DOHH2 (cell line): ENCODE measurements around the gene IFNAR2.
A peak's percentile ranks its signal among the peaks of the same experiment; 100 is the strongest.

ENCODE experiments used
- H3F3A ChIP-seq: fragments of 200-600 bp; sonication (generic), shearing (Covaris generic); 2 replicates; pipeline ENCODE4 v1.6.0; 2016; ENCODE audit warnings: antibody characterized with exemption, mild to moderate bottlenecking; ENCODE audit not compliant: control insufficient read depth, insufficient read depth
- H3K27ac ChIP-seq: fragments of 200-600 bp; sonication (generic); 2 replicates; pipeline ENCODE4 v1.5.1; 2014; ENCODE audit warnings: low read depth, mild to moderate bottlenecking, low read length, moderate library complexity
- H3K27me3 ChIP-seq: fragments of 200-600 bp; sonication (generic); 2 replicates; pipeline ENCODE4 v1.6.1; 2014; ENCODE audit warnings: mild to moderate bottlenecking, low read length, mixed read lengths; ENCODE audit not compliant: control insufficient read depth
- H3K36me3 ChIP-seq: fragments of 200-600 bp; sonication (generic); 2 replicates; pipeline ENCODE4 v1.6.1; 2014; ENCODE audit warnings: mild to moderate bottlenecking, low read length, moderate library complexity, mixed read lengths; ENCODE audit not compliant: control insufficient read depth
- H3K4me1 ChIP-seq: fragments of 200-600 bp; sonication (generic); 2 replicates; pipeline ENCODE4 v1.6.1; 2014; ENCODE audit warnings: mild to moderate bottlenecking, low read length, mixed read lengths; ENCODE audit not compliant: control insufficient read depth
- H3K4me2 ChIP-seq: fragments of 200-600 bp; sonication (generic); 2 replicates; pipeline ENCODE4 v1.6.0; 2014; ENCODE audit warnings: mild to moderate bottlenecking, low read length, moderate library complexity
- H3K4me3 ChIP-seq: fragments of 200-600 bp; sonication (generic); 2 replicates; pipeline ENCODE4 v1.5.1; 2014; ENCODE audit warnings: mild to moderate bottlenecking, low read length, mixed read lengths
- H3K79me2 ChIP-seq: fragments of 200-600 bp; sonication (generic); 2 replicates; pipeline ENCODE4 v1.6.1; 2014; ENCODE audit warnings: mild to moderate bottlenecking, low read length, mixed read lengths; ENCODE audit not compliant: control insufficient read depth
- H3K9me2 ChIP-seq: fragments of 200-600 bp; sonication (generic); replicated peaks from 2 replicates; pipeline ENCODE4 v1.6.1; 2014; ENCODE audit warnings: mild to moderate bottlenecking, low read length, mixed read lengths; ENCODE audit not compliant: control insufficient read depth
- H3K9me3 ChIP-seq: fragments of 200-600 bp; sonication (generic); 2 replicates; pipeline ENCODE4 v1.6.1; 2014; ENCODE audit warnings: antibody characterized with exemption, low read length, mixed read lengths; ENCODE audit not compliant: control insufficient read depth, insufficient read depth
- H4K20me1 ChIP-seq: fragments of 200-600 bp; sonication (generic); 2 replicates; pipeline ENCODE4 v1.6.0; 2014; ENCODE audit warnings: low read depth, mild to moderate bottlenecking, antibody characterized with exemption, low read length, moderate library complexity; ENCODE audit not compliant: control insufficient read depth, insufficient read depth
- EZH2phosphoT487 ChIP-seq: fragments of 200-600 bp; sonication (generic); IDR thresholded peaks from 2 replicates; pipeline ENCODE4 v1.6.1; 2017; ENCODE audit warnings: borderline replicate concordance, mild to moderate bottlenecking, antibody characterized with exemption, low read length, moderate library complexity, mixed read lengths
- TF ChIP-seq, protein P1 (sequence below): fragments of 200-600 bp; sonication (generic); IDR thresholded peaks from one replicate; pipeline ENCODE4 v1.5.1; 2014; ENCODE audit warnings: antibody characterized with exemption, mild to moderate bottlenecking, low read depth, low read length; ENCODE audit not compliant: poor library complexity, severe bottlenecking

The IFNAR2 gene

GRCh38 chr21:33231526-33231925 is 1.8 kb downstream of the IFNAR2 start:
- TF ChIP-seq EZH2phosphoT487: no peak
- TF ChIP-seq, protein P1, sequence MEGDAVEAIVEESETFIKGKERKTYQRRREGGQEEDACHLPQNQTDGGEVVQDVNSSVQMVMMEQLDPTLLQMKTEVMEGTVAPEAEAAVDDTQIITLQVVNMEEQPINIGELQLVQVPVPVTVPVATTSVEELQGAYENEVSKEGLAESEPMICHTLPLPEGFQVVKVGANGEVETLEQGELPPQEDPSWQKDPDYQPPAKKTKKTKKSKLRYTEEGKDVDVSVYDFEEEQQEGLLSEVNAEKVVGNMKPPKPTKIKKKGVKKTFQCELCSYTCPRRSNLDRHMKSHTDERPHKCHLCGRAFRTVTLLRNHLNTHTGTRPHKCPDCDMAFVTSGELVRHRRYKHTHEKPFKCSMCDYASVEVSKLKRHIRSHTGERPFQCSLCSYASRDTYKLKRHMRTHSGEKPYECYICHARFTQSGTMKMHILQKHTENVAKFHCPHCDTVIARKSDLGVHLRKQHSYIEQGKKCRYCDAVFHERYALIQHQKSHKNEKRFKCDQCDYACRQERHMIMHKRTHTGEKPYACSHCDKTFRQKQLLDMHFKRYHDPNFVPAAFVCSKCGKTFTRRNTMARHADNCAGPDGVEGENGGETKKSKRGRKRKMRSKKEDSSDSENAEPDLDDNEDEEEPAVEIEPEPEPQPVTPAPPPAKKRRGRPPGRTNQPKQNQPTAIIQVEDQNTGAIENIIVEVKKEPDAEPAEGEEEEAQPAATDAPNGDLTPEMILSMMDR: no peak
- Histone ChIP-seq H3K27ac (peak overlapping the region; percentile 78), H4K20me1 (no peaks in the 10 kb centered on the region; the same call in 1 of the 2 replicates), H3K4me2 (peak overlapping the region; percentile 84), H3K79me2 (peaks cover 72% of the 10 kb centered on the region), H3K4me3 (peak overlapping the region; percentile 85), H3K27me3 (no peaks in the 10 kb centered on the region), H3K9me2 (no peaks in the 10 kb centered on the region), H3F3A (0 out of 2 replicates have a peak, but pooled peaks cover 5% of the 10 kb centered on the region), H3K36me3 (peaks cover 63% of the 10 kb centered on the region), H3K9me3 (no peaks in the 10 kb centered on the region), H3K4me1 (peaks cover 74% of the 10 kb centered on the region)

GRCh38 chr21:33232291-33233034 is 2.7 kb downstream of the IFNAR2 start:
- H3F3A ChIP-seq: peaks cover 5% of the 10 kb centered on the region; the same call in 1 of the 2 replicates
- H3K79me2 ChIP-seq: peaks cover 82% of the 10 kb centered on the region
- H4K20me1 ChIP-seq: no peaks in the 10 kb centered on the region; the same call in 1 of the 2 replicates
- H3K9me3 ChIP-seq: no peaks in the 10 kb centered on the region
- H3K27me3 ChIP-seq: no peaks in the 10 kb centered on the region
- H3K36me3 ChIP-seq: peaks cover 73% of the 10 kb centered on the region
- peaks cover 83% of the 10 kb centered on the region for H3K4me1 ChIP-seq
- peak overlapping the region; percentile 85 for H3K4me3 ChIP-seq
- no peak for TF ChIP-seq EZH2phosphoT487
- TF ChIP-seq, protein P1: no peak
- no peaks in the 10 kb centered on the region for H3K9me2 ChIP-seq
- peak overlapping the region; percentile 78 for H3K27ac ChIP-seq
- peak overlapping the region; percentile 84 for H3K4me2 ChIP-seq

DNA sequence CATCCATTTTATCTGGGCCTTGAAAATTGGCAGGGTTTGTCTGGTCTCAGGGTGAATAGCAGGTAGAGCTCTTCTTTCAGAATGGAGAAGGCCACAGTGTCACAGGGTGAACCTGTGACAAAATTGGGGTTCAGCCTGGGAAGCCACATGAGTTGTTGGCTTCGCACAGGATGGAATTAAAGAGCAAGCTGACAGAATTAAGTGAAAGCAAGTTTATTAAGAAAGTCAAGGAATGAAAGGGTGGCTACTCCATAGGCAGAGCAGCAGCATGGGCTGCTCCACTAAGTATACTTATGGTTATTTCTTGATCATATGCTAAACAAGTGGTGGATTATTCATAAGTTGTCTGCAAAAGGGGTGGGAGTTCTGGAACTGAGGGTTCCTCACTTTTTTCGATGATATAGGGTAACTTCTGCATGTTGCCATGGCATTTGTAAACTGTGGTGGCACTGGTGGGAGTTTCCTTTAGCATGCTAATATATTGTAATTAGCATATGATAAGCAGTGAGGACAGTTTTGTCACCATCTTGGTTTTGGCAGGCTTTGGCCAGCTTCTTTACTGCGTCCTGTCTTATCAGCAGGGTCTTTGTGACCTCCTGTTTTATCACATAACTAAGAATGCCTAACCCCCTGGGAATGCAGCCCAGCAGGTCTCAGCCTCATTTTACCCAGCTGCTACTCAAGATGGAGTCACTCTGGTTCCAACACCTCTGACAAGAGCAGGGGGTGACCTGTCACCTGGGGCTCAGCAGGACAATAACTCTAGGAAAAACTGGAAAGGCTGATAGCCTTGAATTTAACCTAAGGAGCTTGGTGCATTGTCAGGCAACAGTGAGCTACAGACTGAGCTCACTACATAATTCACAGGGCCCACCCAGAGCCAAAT is 5.1 kb downstream of the IFNAR2 start:
- TF ChIP-seq EZH2phosphoT487: no peak
- TF ChIP-seq, protein P1: no peak
- Histone ChIP-seq H3K9me3 (no peaks in the 10 kb centered on the region), H3K9me2 (no peaks in the 10 kb centered on the region), H3K4me3 (peak overlapping the region; percentile 26), H3K36me3 (peaks cover 96% of the 10 kb centered on the region), H3K4me2 (peak overlapping the region; percentile 40), H4K20me1 (no peaks in the 10 kb centered on the region; the same call in 1 of the 2 replicates), H3K27me3 (no peaks in the 10 kb centered on the region), H3F3A (peaks cover 14% of the 10 kb centered on the region), H3K27ac (peak overlapping the region; percentile 6; the same call in 1 of the 2 replicates), H3K4me1 (peaks cover 88% of the 10 kb centered on the region), H3K79me2 (peaks cover 99% of the 10 kb centered on the region)
